NOMO-1 treated with DMSO at 0.1 percent for 48 hours (cell line): Measurements from ENCODE around the gene CLIC4.
"Not testable (repeated sequence)": the region's sequence is repeated elsewhere in the genome, so short reads cannot be mapped to it uniquely, and the experiment has no call there.

Experiments
- DNase-seq: peaks from one replicate; lab custom pipeline; 2025; ENCODE audit not compliant: unreplicated experiment; lab: John Stamatoyannopoulos, UW

Gene CLIC4

GRCh38 chr1:24717887-24718650 lies 27.2 kb upstream of the CLIC4 start:
- DNase-seq: no peak

DNA sequence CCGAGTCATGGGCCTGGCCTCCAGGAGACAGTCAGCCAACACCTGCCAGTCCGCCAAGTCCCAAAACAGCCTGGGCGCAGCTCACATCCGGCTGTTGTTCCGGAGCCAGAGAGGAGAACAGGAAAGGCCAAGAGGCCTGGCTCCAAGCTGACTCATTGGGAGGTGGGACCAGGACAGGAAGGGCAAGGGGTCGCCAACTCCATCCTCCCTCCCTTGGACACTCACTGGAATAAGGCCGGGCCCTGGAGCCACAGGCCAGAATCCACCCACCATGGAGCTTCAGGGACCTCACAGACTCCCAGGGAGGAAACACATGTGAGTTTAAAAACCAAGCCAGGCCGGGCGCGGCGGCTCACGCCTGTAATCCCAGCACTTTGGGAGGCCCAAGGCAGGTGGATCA lies 25.1 kb upstream of the CLIC4 start:
- no peak for DNase-seq

GRCh38 chr1:24721533-24721932 lies 23.7 kb upstream of the CLIC4 start:
- no peak for DNase-seq

- not testable (repeated sequence) for DNase-seq
Measured at GRCh38 chr1:24722073-24723035, 22.9 kb upstream of the CLIC4 start.

DNA sequence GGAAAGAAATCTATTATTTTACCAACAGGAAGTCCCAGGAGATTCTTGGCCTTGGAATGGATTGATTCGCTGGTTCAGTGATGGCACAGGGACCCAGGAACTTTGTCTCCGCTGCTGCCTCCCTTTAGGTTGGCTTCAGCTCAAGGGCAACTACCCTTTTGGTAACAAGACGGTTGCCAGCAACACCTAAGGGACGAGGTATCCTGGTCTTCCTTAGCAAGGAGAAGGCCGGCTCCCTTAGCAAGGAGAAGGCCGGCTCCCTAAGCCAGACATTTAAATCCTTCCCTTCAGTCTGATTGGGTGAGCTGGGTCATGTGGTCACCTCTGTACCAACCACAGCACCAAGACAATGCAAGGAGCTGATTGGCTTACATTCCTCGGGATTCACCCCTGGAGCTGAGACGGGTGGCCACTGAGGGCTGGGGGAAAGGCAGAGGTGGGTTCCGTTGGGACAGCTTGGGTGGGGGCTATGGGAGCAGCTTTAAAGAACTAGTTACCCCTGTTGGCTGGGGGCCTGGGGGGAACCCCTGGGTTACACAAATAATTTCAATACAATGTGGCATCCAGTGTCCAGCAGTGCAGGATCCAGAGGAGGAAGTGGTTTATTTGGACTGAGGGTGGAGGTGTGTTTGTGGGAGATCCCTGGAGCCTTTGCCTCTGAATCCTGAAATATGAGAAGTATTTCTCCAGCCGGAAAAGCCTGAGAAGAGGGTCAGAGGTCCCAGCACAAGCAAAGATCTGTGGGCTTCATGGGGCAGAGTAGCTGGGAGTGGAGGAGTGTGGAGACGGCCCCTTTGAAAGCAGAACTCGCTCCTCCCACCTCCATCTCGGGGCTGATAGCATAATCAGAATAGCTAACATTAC lies 20.7 kb upstream of the CLIC4 start:
- no peak for DNase-seq

- DNase-seq: no peak
Measured at GRCh38 chr1:24725209-24725651, 20.0 kb upstream of the CLIC4 start.

- DNase-seq: no peak
Measured at GRCh38 chr1:24726741-24727140, 18.5 kb upstream of the CLIC4 start.

DNA sequence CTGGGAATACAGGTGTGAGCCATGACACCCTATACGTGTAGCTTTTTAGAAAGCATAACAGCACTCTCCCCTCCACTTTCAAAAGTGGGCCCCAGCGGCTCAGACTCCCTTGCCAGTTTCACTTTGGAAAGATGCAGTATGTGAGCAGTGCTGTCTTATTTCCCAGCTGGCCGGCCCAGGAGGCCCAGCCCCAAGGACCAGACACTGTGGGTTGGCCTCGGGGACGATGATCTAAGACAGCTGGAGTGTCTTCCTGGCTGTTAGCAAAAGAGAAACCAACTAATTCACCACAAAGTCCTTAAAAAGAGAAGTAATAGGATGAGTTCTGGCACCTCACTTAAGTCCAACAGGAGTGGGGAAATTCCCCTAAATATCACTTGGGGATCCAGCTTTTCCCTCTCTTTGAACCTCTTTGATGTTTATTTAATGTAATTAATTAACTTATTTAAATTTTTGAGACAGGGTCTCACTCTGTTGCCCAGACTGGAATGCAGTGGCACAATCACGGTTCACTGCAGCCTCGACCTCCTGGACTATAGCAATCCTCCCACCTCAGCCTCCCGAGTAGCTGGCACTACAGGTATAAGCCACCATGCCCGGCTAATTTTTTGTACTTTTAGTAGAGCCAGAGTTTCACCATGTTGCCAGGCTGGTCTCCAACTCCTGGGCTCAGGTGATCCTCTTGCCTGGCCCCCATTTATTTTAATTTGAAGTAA lies 17.6 kb upstream of the CLIC4 start:
- DNase-seq: peak; percentile 91

DNA sequence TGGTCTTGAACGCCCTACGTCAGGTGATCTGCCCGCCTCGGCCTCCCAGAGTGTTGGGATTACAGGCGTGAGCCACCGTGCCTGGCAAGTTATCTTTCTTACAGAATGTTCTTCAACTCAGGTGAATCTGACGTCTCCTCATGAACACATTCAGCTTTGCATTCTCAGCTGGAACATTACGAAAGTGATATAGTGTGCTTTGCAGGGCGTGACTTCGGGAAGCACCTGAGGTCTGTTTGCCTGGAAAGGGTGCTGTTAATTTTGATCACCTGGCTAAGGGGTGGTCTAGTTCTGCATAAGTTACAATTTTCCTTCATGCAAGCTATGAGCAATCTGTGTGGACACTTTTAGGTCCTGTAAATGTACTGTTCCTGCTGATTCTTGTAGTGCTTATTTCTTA lies 16.3 kb upstream of the CLIC4 start:
- DNase-seq: no peak

- no peak for DNase-seq
Measured at GRCh38 chr1:24732186-24732885, 12.9 kb upstream of the CLIC4 start.

DNA sequence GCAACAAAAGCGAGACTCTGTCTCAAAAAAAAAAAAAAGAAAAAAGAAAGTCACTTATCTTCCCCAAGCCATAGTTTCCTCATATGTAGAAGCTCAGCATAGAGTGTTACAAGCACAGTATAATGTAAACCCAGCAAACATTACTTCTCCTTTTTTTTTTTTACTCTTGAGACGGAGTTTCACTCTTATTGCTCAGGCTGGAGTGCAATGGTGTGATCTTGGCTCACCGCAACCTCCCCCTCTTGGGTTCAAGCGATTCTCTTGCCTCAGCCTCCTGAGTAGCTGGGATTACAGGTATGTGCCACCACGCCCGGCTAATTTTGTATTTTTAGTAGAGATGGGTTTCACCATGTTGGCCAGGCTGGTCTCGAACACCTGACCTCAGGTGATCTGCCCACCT lies 11.9 kb upstream of the CLIC4 start:
- peak; percentile 92 for DNase-seq

- no peak for DNase-seq
Measured at GRCh38 chr1:24735156-24735508, 10.1 kb upstream of the CLIC4 start.

- no peak for DNase-seq
Measured at GRCh38 chr1:24735509-24736375, 9.5 kb upstream of the CLIC4 start.

DNA sequence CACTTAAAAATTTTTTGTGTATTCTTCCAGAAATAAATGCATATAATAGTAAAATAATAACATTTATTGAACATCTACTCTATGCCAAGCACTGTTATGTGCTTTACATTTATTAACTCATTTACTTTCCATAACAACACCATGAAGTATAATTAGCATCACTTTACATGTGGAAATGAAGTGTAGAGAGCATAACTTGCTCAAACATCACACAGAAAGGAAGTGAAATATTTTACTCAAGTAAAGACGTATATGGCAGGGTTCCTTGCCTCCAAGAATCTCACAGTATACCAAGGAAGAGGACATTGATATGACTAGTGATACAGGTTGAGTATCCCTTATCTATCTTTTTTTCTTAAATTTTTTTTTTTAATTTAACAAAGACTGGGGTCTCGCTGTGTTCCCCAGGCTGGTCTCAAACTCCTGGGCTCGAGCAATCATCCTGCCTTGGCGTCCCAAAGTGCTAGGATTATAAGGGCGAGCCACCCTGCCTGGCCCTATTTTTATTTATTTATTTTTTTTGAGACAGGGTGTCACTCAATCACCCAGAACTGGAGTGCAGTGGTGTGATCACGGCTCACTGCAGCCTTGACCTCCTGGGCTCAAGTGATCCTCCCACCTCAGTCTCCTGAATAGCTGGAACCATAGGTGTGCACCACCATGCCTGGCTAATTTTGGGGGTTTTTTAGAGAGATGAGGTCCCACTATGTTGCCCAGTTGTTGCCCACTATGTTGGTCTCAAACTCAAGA lies 7.7 kb upstream of the CLIC4 start:
- DNase-seq: no peak

- DNase-seq: no peak
Measured at GRCh38 chr1:24739241-24739640, 6.0 kb upstream of the CLIC4 start.

- no peak for DNase-seq
Measured at GRCh38 chr1:24742090-24742938, 2.9 kb upstream of the CLIC4 start.
